GM12874 (cell line): ENCODE results near the gene ARID4A.

Experiments
- CTCF ChIP-seq: IDR thresholded peaks from 2 replicates; pipeline ENCODE4 v1.5.1; 2011; ENCODE audit warnings: low read depth, mild to moderate bottlenecking, control low read depth, low read length, moderate library complexity; ENCODE audit not compliant: insufficient read depth

ARID4A gene

GRCh38 chr14:58313699-58314098, 15.3 kb downstream of the ARID4A start:
- TF ChIP-seq CTCF: no peak

- TF ChIP-seq CTCF: no peak
These were observed 17.3 kb downstream of the ARID4A start for GRCh38 chr14:58315606-58316005.

- no peak for TF ChIP-seq CTCF
These were observed 28.7 kb downstream of the ARID4A start for GRCh38 chr14:58327019-58327418.

- no peak for TF ChIP-seq CTCF
These were observed 32.8 kb downstream of the ARID4A start for GRCh38 chr14:58331111-58331510.

- TF ChIP-seq CTCF: no peak
These were observed 34.2 kb downstream of the ARID4A start for GRCh38 chr14:58332561-58332960.

- no peak for TF ChIP-seq CTCF
These were observed 42.9 kb downstream of the ARID4A start for GRCh38 chr14:58341152-58341748.

GRCh38 chr14:58353516-58354299, 55.4 kb downstream of the ARID4A start:
- no peak for TF ChIP-seq CTCF
